MCF 10A (cell line): Measurements from ENCODE around the gene TES. TPM values are rescaled to one million over a fixed set of nuclear protein-coding genes. Genes with fewer than 3 reads are reported as not detected.
A peak's percentile ranks its signal among the peaks of the same experiment; 100 is the strongest.

Source experiments
- BruUV-seq: library from RNA; stranded (reverse); fragments of 400-500 nt; replicated peaks from 2 replicates; lab custom pipeline; 2021; lab: Mats Ljungman, UMichigan
- CTCF ChIA-PET: fragments of 300-600 bp; sonication (Branson Sonifier 250); formaldehyde crosslinking; extraction: SDS; loops from one replicate; lab custom pipeline; 2021; ENCODE audit warnings: antibody characterized with exemption, inconsistent platforms; lab: Yijun Ruan, JAX
- POLR2A ChIA-PET: fragments of 300-600, 350-650 bp; sonication (Branson Sonifier 250); formaldehyde crosslinking; extraction: SDS; loops from one replicate; lab custom pipeline; 2020; ENCODE audit warnings: antibody characterized with exemption, inconsistent platforms; lab: Yijun Ruan, JAX
- DNase-seq: peaks from one replicate; pipeline ENCODE4 v3.0.0-alpha.2; 2018; ENCODE audit not compliant: unreplicated experiment
- H3K27ac Mint-ChIP-seq: one replicate; pipeline ENCODE4 v1.8.0; 2022; ENCODE audit warnings: mild to moderate bottlenecking, low read depth, mixed read lengths; ENCODE audit not compliant: unreplicated experiment
- H3K27me3 Mint-ChIP-seq: one replicate; pipeline ENCODE4 v1.8.0; 2022; ENCODE audit warnings: mixed read lengths; ENCODE audit not compliant: insufficient read depth, unreplicated experiment
- H3K36me3 Mint-ChIP-seq: one replicate; pipeline ENCODE4 v1.8.0; 2022; ENCODE audit warnings: mild to moderate bottlenecking, moderate library complexity, mixed read lengths; ENCODE audit not compliant: insufficient read depth, unreplicated experiment
- H3K4me1 Mint-ChIP-seq: one replicate; pipeline ENCODE4 v1.8.0; 2022; ENCODE audit warnings: mixed read lengths; ENCODE audit not compliant: insufficient read depth, unreplicated experiment
- H3K4me3 Mint-ChIP-seq: one replicate; pipeline ENCODE4 v1.8.0; 2022; ENCODE audit warnings: mild to moderate bottlenecking, moderate library complexity, mixed read lengths; ENCODE audit not compliant: unreplicated experiment
- H3K9me3 Mint-ChIP-seq: one replicate; pipeline ENCODE4 v1.8.0; 2022; ENCODE audit warnings: mixed read lengths; ENCODE audit not compliant: unreplicated experiment
- intact Hi-C: fragments of 100-400 bp; cut with micrococcal nuclease; formaldehyde crosslinking; loops from 2 replicates; pipeline ENCODE4 v1.14.1; 2022
- total RNA-seq: library from RNA; stranded (reverse); gene quantifications from 2 replicates; pipeline ENCODE4 v1.2.3, GENCODE V29; 2022
- TF ChIP-seq, protein P1 (sequence below): fragments of 200-600 bp; IDR thresholded peaks from one replicate; pipeline ENCODE4 v1.8.0; 2022; ENCODE audit warnings: antibody characterized with exemption, mild to moderate bottlenecking; ENCODE audit not compliant: unreplicated experiment

TES gene
- total RNA-seq, 1 experiment from 2014 or later: 162 TPM

- no peak overlapping the region for H3K4me3 Mint-ChIP-seq
- H3K27ac Mint-ChIP-seq: peak overlapping the region; percentile 49
- intact Hi-C loops: loop anchor here (5.0 kb wide), 1 partner anchor 348 kb away; no protein-coding TSS in a partner anchor
- TF ChIP-seq, protein P1, sequence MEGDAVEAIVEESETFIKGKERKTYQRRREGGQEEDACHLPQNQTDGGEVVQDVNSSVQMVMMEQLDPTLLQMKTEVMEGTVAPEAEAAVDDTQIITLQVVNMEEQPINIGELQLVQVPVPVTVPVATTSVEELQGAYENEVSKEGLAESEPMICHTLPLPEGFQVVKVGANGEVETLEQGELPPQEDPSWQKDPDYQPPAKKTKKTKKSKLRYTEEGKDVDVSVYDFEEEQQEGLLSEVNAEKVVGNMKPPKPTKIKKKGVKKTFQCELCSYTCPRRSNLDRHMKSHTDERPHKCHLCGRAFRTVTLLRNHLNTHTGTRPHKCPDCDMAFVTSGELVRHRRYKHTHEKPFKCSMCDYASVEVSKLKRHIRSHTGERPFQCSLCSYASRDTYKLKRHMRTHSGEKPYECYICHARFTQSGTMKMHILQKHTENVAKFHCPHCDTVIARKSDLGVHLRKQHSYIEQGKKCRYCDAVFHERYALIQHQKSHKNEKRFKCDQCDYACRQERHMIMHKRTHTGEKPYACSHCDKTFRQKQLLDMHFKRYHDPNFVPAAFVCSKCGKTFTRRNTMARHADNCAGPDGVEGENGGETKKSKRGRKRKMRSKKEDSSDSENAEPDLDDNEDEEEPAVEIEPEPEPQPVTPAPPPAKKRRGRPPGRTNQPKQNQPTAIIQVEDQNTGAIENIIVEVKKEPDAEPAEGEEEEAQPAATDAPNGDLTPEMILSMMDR: no peak
- no peak for DNase-seq
- POLR2A ChIA-PET: interaction anchor here (1.1 to 3.5 kb wide), 2 partner anchors 27 to 61 kb away, joined by 3 to 25 read pairs; partner anchors contain the start of gene TES
- CTCF ChIA-PET: interaction anchor here (0.7 to 14.6 kb wide), 4 partner anchors 56 to 352 kb away, joined by 4 to 409 read pairs (median 66); no protein-coding TSS in a partner anchor
- no TSS peak for BruUV-seq
- H3K27me3 Mint-ChIP-seq: no peaks in the 10 kb centered on the region
- peaks cover 49% of the 10 kb centered on the region for H3K36me3 Mint-ChIP-seq
- H3K9me3 Mint-ChIP-seq: no peaks in the 10 kb centered on the region
- H3K4me1 Mint-ChIP-seq: peaks cover 10% of the 10 kb centered on the region
These were observed 28.7 kb downstream of the TES start for GRCh38 chr7:116239020-116239419.

- H3K36me3 Mint-ChIP-seq: peaks cover 49% of the 10 kb centered on the region
- H3K9me3 Mint-ChIP-seq: no peaks in the 10 kb centered on the region
- TF ChIP-seq, protein P1: no peak
- H3K27me3 Mint-ChIP-seq: no peaks in the 10 kb centered on the region
- CTCF ChIA-PET: interaction anchor here (1.7 to 14.6 kb wide), 3 partner anchors 57 to 352 kb away, joined by 4 to 409 read pairs (median 127); no protein-coding TSS in a partner anchor
- BruUV-seq: no TSS peak
- peak overlapping the region; percentile 49 for H3K27ac Mint-ChIP-seq
- POLR2A ChIA-PET: interaction anchor here (1.1 to 3.5 kb wide), 2 partner anchors 28 to 62 kb away, joined by 3 to 25 read pairs; partner anchors contain the start of gene TES
- peaks cover 10% of the 10 kb centered on the region for H3K4me1 Mint-ChIP-seq
- intact Hi-C loops: loop anchor here (5.0 kb wide), 1 partner anchor 348 kb away; no protein-coding TSS in a partner anchor
- no peak for DNase-seq
- no peak overlapping the region for H3K4me3 Mint-ChIP-seq
These were observed 29.1 kb downstream of the TES start for GRCh38 chr7:116239434-116239833.

DNA sequence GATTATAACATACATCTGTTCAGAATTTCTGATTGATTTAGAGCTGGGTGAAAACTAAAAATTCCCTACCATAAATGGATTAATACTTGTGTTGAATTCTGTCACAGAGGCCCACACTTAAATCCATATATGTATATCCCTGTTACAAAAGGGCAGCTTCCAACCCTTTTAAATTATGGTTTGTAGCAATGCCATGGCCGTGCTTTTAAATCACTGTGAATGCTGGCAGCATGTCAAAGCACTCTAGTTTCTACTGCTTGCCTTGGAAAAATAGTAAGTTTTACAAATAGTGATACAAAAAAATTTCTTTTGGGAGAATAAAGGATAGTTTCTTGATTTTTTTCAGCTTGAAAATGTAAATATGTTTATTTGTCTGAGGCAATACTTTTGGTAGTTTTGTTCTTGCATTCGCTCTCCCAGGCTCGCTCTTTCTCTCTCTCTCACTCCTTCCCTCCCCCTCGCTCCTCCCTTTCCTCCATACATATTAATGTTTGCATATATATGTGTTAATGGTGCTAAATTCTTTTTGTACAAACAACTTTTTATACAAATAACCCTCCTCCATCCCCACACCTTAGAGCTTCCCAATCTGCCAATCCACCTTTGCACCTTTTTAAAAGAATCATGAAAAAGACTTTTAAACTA, 29.8 kb downstream of the TES start:
- Mint-ChIP-seq H3K36me3 (peaks cover 52% of the 10 kb centered on the region), H3K4me1 (peaks cover 10% of the 10 kb centered on the region)

More for the DNA sequence above, 29.8 kb downstream of the TES start:
- Mint-ChIP-seq H3K9me3 (peaks cover 3% of the 10 kb centered on the region), H3K27me3 (no peaks in the 10 kb centered on the region), H3K27ac (no peak overlapping the region), H3K4me3 (no peak overlapping the region)
- TF ChIP-seq, protein P1: no peak
- CTCF ChIA-PET: interaction anchor here (0.6 to 14.6 kb wide), 9 partner anchors 14 to 351 kb away, joined by 3 to 409 read pairs (median 3); partner anchors contain the start of gene CAV1
- intact Hi-C loops: no loop called here
- no peak for DNase-seq
- POLR2A ChIA-PET: interaction anchor here (0.7 to 3.5 kb wide), 6 partner anchors 9 to 349 kb away, joined by 3 to 25 read pairs (median 4); partner anchors contain the start of gene TES
- no TSS peak for BruUV-seq
